Cardiac muscle cell (in vitro differentiated cells and primary cell): ENCODE data around the gene ACAA2. TPM values are rescaled to one million over a fixed set of nuclear protein-coding genes. Genes with fewer than 3 reads are reported as not detected.
"Not testable (repeated sequence)": the region's sequence is repeated elsewhere in the genome, so short reads cannot be mapped to it uniquely, and the experiment has no call there.

ENCODE experiments used
- DNase-seq, 2 donors: peaks; one replicate each; pipeline versions ENCODE4 v3.0.0 to v3.0.0-alpha.2; 2010 to 2017; ENCODE audit warnings: low read depth in 1 of 2, low spot score in 1 of 2
- H3K27ac ChIP-seq: fragments of 200-600 bp; sonication (generic); 2 replicates; pipeline ENCODE4 v1.5.1; 2016
- H3K27me3 ChIP-seq: fragments of 200-600 bp; sonication (generic); 2 replicates; pipeline ENCODE4 v1.6.0; 2016; ENCODE audit warnings: control low read depth
- H3K36me3 ChIP-seq: fragments of 200-600 bp; sonication (generic); 2 replicates; pipeline ENCODE4 v1.5.1; 2016; ENCODE audit warnings: control low read depth
- H3K4me1 ChIP-seq: fragments of 200-600 bp; sonication (generic); 2 replicates; pipeline ENCODE4 v1.8.1; 2017; ENCODE audit warnings: low read depth, mild to moderate bottlenecking, mixed run types
- H3K4me3 ChIP-seq: fragments of 200-600 bp; sonication (generic); 2 replicates; pipeline ENCODE4 v1.5.1; 2016; ENCODE audit warnings: mild to moderate bottlenecking
- H3K9me3 ChIP-seq: fragments of 200-600 bp; sonication (generic); 2 replicates; pipeline ENCODE4 v1.5.1; 2017; ENCODE audit warnings: low read depth, mild to moderate bottlenecking, control low read depth
- polyA plus RNA-seq: library from polyadenylated mRNA; unstranded; fragments of >200 nt; fragmentation: Nextera tagmentation; extraction: Ambion mirVana; gene quantifications from 2 replicates; pipeline ENCODE4 v1.2.1, GENCODE V29; 2016
- total RNA-seq: library from RNA; depleted of rRNA; stranded (reverse); fragments of >200 nt; gene quantifications from 2 replicates; pipeline ENCODE4 v1.2.3, GENCODE V29; 2016
- TF ChIP-seq, protein P1 (sequence below): IDR thresholded peaks from 2 replicates; pipeline ENCODE4 v1.5.1; 2012; ENCODE audit warnings: low read depth, mild to moderate bottlenecking, low read length

ACAA2 gene
- total and polyA plus RNA-seq, 2 experiments from 2014 or later, result 68.7 to 150 TPM

DNA sequence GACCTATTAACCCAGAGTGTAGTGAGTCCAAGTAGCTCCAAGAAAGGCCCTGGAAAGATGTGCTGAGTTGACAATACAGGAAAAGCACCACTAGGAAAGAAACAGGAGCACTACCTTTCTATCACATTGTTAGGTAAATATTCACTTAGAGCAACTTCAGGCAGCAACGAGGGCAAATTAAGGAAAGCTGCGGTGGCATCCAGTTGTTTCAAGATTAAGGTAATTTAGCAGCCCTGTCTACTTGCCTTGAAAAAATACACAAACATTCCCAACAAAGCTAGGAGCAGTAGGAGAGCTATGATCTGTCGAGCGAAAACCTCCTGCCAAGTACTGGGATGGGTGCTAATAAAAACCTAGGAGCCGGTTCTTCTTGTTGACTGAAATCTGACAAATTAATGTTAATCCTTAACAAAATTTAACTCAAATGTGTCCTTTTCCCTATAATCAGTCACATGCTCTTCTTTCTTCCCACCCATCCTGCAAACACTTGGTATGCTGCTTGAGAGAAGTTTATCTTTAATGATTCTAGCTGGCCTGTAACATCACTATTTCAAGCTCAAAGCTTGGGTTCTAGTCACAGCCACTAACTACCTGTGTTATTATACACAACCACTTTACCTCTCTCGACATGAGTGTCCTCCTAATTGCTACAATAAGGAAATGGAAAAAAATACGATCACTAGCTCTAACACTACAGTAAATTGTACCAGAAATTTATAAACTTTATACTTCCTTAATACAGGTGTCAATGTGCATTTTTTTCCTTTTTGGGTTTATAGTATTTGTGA, 2.0 kb downstream of the ACAA2 start:
- H3K4me1 ChIP-seq, result peaks cover 14% of the 10 kb centered on the region
- no peak for DNase-seq
- TF ChIP-seq, protein P1, sequence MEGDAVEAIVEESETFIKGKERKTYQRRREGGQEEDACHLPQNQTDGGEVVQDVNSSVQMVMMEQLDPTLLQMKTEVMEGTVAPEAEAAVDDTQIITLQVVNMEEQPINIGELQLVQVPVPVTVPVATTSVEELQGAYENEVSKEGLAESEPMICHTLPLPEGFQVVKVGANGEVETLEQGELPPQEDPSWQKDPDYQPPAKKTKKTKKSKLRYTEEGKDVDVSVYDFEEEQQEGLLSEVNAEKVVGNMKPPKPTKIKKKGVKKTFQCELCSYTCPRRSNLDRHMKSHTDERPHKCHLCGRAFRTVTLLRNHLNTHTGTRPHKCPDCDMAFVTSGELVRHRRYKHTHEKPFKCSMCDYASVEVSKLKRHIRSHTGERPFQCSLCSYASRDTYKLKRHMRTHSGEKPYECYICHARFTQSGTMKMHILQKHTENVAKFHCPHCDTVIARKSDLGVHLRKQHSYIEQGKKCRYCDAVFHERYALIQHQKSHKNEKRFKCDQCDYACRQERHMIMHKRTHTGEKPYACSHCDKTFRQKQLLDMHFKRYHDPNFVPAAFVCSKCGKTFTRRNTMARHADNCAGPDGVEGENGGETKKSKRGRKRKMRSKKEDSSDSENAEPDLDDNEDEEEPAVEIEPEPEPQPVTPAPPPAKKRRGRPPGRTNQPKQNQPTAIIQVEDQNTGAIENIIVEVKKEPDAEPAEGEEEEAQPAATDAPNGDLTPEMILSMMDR, result no peak
- H3K27me3 ChIP-seq, result no peaks in the 10 kb centered on the region
- H3K4me3 ChIP-seq, result no peak overlapping the region
- no peaks in the 10 kb centered on the region for H3K9me3 ChIP-seq
- no peak overlapping the region for H3K27ac ChIP-seq
- H3K36me3 ChIP-seq, result no peaks in the 10 kb centered on the region

DNA sequence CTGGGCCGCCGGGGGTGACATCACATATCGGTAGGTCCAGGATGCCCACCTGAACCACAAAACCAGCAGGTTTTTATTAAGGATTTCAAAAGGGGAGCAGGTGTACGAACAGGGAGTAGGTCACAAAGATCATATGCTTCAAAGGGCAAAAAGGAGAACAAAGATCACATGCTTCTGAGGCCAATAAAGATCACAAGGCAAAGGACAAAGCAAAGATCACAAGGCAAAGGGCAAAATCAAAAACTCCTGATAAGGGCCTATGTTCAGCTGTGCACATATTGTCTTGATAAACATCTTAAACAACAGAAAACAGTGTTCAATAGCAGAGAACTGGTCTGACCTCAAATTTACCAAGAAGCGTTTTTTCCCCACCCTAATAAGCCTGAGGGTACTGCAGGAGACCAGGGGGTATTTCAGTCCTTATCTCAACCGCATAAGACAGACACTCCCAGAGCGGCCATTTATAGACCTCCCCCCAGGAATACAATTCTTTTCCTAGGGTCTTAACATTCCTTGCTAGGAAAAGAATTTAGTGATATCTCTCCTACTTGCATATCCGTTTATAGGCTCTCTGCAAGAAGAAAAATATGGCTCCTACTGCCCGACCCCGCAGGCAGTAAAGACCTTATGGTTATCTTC, 4.7 kb downstream of the ACAA2 start:
- H3K4me3 ChIP-seq, DNase-seq, H3K9me3 ChIP-seq: not testable (repeated sequence)

DNA sequence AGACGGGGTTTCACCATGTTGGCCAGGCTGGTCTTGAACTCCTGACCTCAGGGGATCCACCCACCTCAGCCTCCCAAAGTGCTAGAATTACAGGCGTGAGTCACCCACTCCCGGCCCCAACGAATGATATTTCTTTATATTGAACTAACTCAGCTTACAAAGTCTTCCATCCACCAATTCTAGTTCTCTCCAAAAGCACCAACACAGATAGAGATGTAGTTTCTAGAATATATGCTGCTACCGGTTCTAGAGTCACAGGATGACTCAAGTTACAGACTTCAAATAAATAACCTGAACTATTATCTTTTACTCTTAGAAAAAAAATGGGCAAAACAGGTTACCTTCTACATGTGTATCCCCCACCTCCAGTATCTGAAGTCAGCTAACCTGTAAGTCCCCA, 9.2 kb downstream of the ACAA2 start:
- Histone ChIP-seq H3K4me3 (no peak overlapping the region), H3K9me3 (no peaks in the 10 kb centered on the region), H3K4me1 (peaks cover 3% of the 10 kb centered on the region), H3K27ac (no peak overlapping the region), H3K27me3 (no peaks in the 10 kb centered on the region), H3K36me3 (peaks cover 10% of the 10 kb centered on the region)
- TF ChIP-seq, protein P1, result no peak
- DNase-seq, result no peak

More for the DNA sequence above, 4.7 kb downstream of the ACAA2 start:
- H3K36me3 ChIP-seq, H3K27ac ChIP-seq, H3K27me3 ChIP-seq: not testable (repeated sequence)
- peaks cover 17% of the 10 kb centered on the region for H3K4me1 ChIP-seq

DNA sequence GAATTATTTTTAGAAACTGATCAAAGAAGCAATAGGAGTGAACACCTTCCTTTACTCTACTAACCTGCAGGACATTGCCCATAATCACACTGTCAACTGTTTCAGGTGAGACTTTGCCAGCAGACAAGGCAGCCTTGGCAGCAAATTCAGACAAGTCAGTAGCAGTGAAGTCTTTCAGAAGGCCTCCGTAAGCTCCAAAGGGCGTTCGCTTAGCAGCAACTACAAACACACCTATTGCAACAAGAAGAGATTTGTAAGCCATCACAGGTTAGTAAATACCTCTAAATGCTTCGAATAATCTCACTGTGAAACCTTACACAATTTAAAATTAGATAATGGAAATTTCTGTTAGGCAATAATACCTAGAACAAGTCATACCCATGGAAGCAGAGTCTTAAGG, 10.7 kb downstream of the ACAA2 start:
- Histone ChIP-seq H3K27ac (no peak overlapping the region), H3K4me3 (no peak overlapping the region), H3K36me3 (peaks cover 13% of the 10 kb centered on the region), H3K4me1 (peaks cover 3% of the 10 kb centered on the region), H3K9me3 (no peaks in the 10 kb centered on the region), H3K27me3 (no peaks in the 10 kb centered on the region)
- DNase-seq, result no peak
- TF ChIP-seq, protein P1, result no peak

DNA sequence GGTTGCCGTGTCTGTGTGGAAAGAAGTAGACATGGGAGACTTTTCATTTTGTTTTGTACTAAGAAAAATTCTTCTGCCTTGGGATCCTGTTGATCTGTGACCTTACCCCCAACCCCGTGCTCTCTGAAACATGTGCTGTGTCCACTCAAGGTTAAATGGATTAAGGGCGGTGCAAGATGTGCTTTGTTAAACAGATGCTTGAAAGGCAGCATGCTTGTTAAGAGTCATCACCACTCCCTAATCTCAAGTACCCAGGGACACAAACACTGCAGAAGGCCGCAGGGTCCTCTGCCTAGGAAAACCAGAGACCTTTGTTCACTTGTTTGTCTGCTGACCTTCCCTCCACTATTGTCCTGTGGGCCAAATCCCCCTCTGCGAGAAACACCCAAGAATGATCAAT, 12.8 kb downstream of the ACAA2 start:
- H3K27ac ChIP-seq, DNase-seq, H3K9me3 ChIP-seq, H3K4me1 ChIP-seq, H3K27me3 ChIP-seq, H3K4me3 ChIP-seq: not testable (repeated sequence)
- peaks cover 33% of the 10 kb centered on the region for H3K36me3 ChIP-seq

DNA sequence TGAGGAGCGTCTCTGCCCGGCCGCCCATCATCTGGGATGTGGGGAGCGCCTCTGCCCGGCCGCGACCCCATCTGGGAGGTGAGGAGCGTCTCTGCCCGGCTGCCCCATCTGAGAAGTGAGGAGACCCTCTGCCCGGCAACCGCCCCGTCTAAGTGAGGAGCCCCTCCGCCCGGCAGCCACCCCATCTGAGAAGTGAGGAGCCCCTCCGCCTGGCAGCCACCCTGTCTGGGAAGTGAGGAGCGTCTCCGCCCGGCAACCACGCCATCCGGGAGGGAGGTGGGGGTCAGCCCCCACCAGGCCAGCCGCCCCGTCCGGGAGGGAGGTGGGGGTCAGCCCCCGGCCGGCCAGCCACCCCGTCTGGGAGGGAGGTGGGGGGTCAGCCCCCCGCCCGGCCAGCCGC, 13.5 kb downstream of the ACAA2 start:
- not testable (repeated sequence) for H3K4me1 ChIP-seq, H3K27ac ChIP-seq, H3K9me3 ChIP-seq, DNase-seq, H3K4me3 ChIP-seq, H3K27me3 ChIP-seq
- peaks cover 38% of the 10 kb centered on the region for H3K36me3 ChIP-seq

DNA sequence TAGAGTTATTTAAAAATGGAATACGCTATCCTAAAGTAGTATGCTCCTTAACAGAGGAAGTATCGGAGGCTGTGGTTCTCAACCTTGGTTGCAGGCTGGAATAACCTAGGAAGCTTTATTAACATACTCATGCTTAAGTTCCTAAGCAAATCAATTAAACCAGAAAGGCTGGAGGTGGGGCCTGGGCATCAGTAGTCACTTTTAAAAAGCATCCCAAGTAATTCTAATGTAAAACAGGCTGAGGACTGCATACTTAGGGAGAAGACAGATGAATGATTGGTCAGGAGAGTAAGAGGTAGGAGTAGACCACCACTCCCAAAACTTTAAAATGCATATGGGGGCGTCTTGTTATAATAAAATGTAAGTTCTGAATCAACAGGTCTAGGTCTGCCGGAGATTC, 15.3 kb downstream of the ACAA2 start:
- Histone ChIP-seq H3K4me1 (no peaks in the 10 kb centered on the region), H3K4me3 (no peak overlapping the region), H3K27me3 (no peaks in the 10 kb centered on the region), H3K36me3 (peaks cover 56% of the 10 kb centered on the region), H3K27ac (no peak overlapping the region), H3K9me3 (no peaks in the 10 kb centered on the region)
- TF ChIP-seq, protein P1, result no peak
- no peak for DNase-seq
